ENCODE results near the gene LRCH1. TPM values are rescaled to one million over a fixed set of nuclear protein-coding genes. Genes with fewer than 3 reads are reported as not detected.
A peak's percentile ranks its signal among the peaks of the same experiment; 100 is the strongest.

LRCH1 gene
- total RNA-seq, 1 experiment from 2014 or later: 27.0 TPM

DNA sequence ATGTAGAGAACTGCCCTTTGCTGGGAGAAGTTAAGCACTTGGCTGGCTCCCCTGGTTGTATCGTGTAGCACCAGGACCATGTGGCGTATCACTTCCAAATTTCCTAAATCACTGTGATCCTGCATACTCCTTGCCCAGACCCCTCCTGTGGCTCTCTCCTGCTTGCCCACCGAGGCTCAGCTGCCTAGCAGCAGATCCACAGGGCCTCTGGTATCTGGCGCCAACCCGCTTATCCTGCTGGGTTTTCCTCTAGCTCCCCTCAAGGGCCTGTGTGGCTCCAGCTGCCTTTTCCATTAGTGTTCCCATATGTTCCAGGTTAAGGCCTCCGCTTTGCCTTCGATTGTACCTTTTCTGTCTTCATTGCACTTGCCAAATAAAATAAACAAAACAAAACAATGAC lies 16.5 kb downstream of the LRCH1 start:
- intact Hi-C loops (cut with micrococcal nuclease; ENCODE audit: unreplicated experiment): no loop called here
- no peaks in the 10 kb centered on the region for H3K9me3 ChIP-seq
- H3K27me3 ChIP-seq (replicated peaks; ENCODE audit: control insufficient read depth, insufficient read depth, low read length): no peaks in the 10 kb centered on the region
- CTCF ChIA-PET: interaction anchor here (1.0 kb wide), 1 partner anchor 152 kb away, joined by 3 read pairs; no protein-coding TSS in a partner anchor
- peaks cover 27% of the 10 kb centered on the region for H3K4me1 ChIP-seq
- no peaks in the 10 kb centered on the region for H3K9me3 Mint-ChIP-seq (ENCODE audit: unreplicated experiment)
- H3K27ac Mint-ChIP-seq (ENCODE audit: unreplicated experiment): no peak overlapping the region
- H3K36me3 Mint-ChIP-seq (ENCODE audit: insufficient read depth, unreplicated experiment): peaks cover 4% of the 10 kb centered on the region
- DNase-seq: no peak
- H3K4me1 Mint-ChIP-seq (ENCODE audit: low read depth, unreplicated experiment): peaks cover 53% of the 10 kb centered on the region
- no peaks in the 10 kb centered on the region for H3K27me3 Mint-ChIP-seq (ENCODE audit: insufficient read depth, unreplicated experiment)
- H3K36me3 ChIP-seq (ENCODE audit: control insufficient read depth, insufficient read depth, low read length): no peaks in the 10 kb centered on the region
- no TSS peak for BruUV-seq (replicated peaks)
- TF ChIP-seq, protein P1, sequence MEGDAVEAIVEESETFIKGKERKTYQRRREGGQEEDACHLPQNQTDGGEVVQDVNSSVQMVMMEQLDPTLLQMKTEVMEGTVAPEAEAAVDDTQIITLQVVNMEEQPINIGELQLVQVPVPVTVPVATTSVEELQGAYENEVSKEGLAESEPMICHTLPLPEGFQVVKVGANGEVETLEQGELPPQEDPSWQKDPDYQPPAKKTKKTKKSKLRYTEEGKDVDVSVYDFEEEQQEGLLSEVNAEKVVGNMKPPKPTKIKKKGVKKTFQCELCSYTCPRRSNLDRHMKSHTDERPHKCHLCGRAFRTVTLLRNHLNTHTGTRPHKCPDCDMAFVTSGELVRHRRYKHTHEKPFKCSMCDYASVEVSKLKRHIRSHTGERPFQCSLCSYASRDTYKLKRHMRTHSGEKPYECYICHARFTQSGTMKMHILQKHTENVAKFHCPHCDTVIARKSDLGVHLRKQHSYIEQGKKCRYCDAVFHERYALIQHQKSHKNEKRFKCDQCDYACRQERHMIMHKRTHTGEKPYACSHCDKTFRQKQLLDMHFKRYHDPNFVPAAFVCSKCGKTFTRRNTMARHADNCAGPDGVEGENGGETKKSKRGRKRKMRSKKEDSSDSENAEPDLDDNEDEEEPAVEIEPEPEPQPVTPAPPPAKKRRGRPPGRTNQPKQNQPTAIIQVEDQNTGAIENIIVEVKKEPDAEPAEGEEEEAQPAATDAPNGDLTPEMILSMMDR (IDR thresholded peaks at IDR 0.05; ENCODE audit: insufficient read depth in 1 of 2, low read depth in 1 of 2, low read length in 1 of 2, severe bottlenecking in 1 of 2, unreplicated experiment in 1 of 2): no peak
- POLR2A ChIA-PET: no interaction called here
- no peak overlapping the region for H3K4me3 ChIP-seq (ENCODE audit: low read depth, low read length)
- no peak overlapping the region for H3K4me3 Mint-ChIP-seq (ENCODE audit: unreplicated experiment)

GRCh38 chr13:46570273-46570672 lies 17.3 kb downstream of the LRCH1 start:
- Mint-ChIP-seq H3K27me3 (ENCODE audit: insufficient read depth, unreplicated experiment) (no peaks in the 10 kb centered on the region), H3K27ac (ENCODE audit: unreplicated experiment) (no peak overlapping the region), H3K36me3 (ENCODE audit: insufficient read depth, unreplicated experiment) (peaks cover 6% of the 10 kb centered on the region), H3K4me1 (ENCODE audit: low read depth, unreplicated experiment) (peaks cover 56% of the 10 kb centered on the region), H3K9me3 (ENCODE audit: unreplicated experiment) (no peaks in the 10 kb centered on the region), H3K4me3 (ENCODE audit: unreplicated experiment) (no peak overlapping the region)
- POLR2A ChIA-PET: no interaction called here
- Histone ChIP-seq H3K9me3 (no peaks in the 10 kb centered on the region), H3K36me3 (ENCODE audit: control insufficient read depth, insufficient read depth, low read length) (no peaks in the 10 kb centered on the region), H3K4me1 (peaks cover 32% of the 10 kb centered on the region), H3K4me3 (ENCODE audit: low read depth, low read length) (no peak overlapping the region), H3K27me3 (replicated peaks; ENCODE audit: control insufficient read depth, insufficient read depth, low read length) (no peaks in the 10 kb centered on the region)
- CTCF ChIA-PET: no interaction called here
- TF ChIP-seq, protein P1 (IDR thresholded peaks at IDR 0.05; ENCODE audit: insufficient read depth in 1 of 2, low read depth in 1 of 2, low read length in 1 of 2, severe bottlenecking in 1 of 2, unreplicated experiment in 1 of 2): no peak
- no peak for DNase-seq
- intact Hi-C loops (cut with micrococcal nuclease; ENCODE audit: unreplicated experiment): no loop called here
- no TSS peak for BruUV-seq (replicated peaks)

GRCh38 chr13:46571189-46571908 lies 18.4 kb downstream of the LRCH1 start:
- Mint-ChIP-seq H3K27me3 (ENCODE audit: insufficient read depth, unreplicated experiment) (no peaks in the 10 kb centered on the region), H3K4me3 (ENCODE audit: unreplicated experiment) (no peak overlapping the region), H3K27ac (ENCODE audit: unreplicated experiment) (peak overlapping the region; percentile 17), H3K9me3 (ENCODE audit: unreplicated experiment) (no peaks in the 10 kb centered on the region), H3K36me3 (ENCODE audit: insufficient read depth, unreplicated experiment) (peaks cover 13% of the 10 kb centered on the region), H3K4me1 (ENCODE audit: low read depth, unreplicated experiment) (peaks cover 60% of the 10 kb centered on the region)
- ChIA-PET POLR2A (no interaction called here), CTCF (no interaction called here)
- H3K4me3 ChIP-seq (ENCODE audit: low read depth, low read length): no peak overlapping the region
- TF ChIP-seq, protein P1 (IDR thresholded peaks at IDR 0.05; ENCODE audit: insufficient read depth in 1 of 2, low read depth in 1 of 2, low read length in 1 of 2, severe bottlenecking in 1 of 2, unreplicated experiment in 1 of 2): no peak
- no peaks in the 10 kb centered on the region for H3K36me3 ChIP-seq (ENCODE audit: control insufficient read depth, insufficient read depth, low read length)
- no TSS peak for BruUV-seq (replicated peaks)
- intact Hi-C loops (cut with micrococcal nuclease; ENCODE audit: unreplicated experiment): no loop called here
- H3K27me3 ChIP-seq (replicated peaks; ENCODE audit: control insufficient read depth, insufficient read depth, low read length): no peaks in the 10 kb centered on the region
- H3K4me1 ChIP-seq: peaks cover 42% of the 10 kb centered on the region
- H3K9me3 ChIP-seq: no peaks in the 10 kb centered on the region
- DNase-seq: no peak

Data from Caco-2 (cell line).